Endothelial cell of umbilical vein (primary cell): Measurements from ENCODE around the gene MBOAT1. TPM values are rescaled to one million over a fixed set of nuclear protein-coding genes. Genes with fewer than 3 reads are reported as not detected.

ENCODE experiments used
- BruUV-seq: library from RNA; stranded (reverse); fragments of 400-500 nt; replicated peaks from 2 replicates; lab custom pipeline; 2021; lab: Mats Ljungman, UMichigan
- CTCF ChIA-PET: fragments of 300-600, 350-600 bp; sonication (Branson Sonifier 250); formaldehyde crosslinking; loops from one replicate; lab custom pipeline; 2021; ENCODE audit warnings: antibody characterized with exemption, inconsistent platforms; lab: Charles Lee
- POLR2A ChIA-PET: fragments of 300-600, 350-600 bp; sonication (Branson Sonifier 250); formaldehyde crosslinking; loops from one replicate; lab custom pipeline; 2021; ENCODE audit warnings: antibody characterized with exemption, inconsistent platforms; lab: Charles Lee
- DNase-seq: peaks from one replicate; pipeline ENCODE4 v3.0.0-alpha.2; 2011; ENCODE audit warnings: low read depth, low spot score
- FAIRE-seq: peaks from 2 replicates; lab custom pipeline; 2011; peaks lifted over from hg19 to GRCh38; lab: Jason Lieb, UNC
- H2AFZ ChIP-seq: 2 replicates; pipeline ENCODE4 v1.6.0; 2012; ENCODE audit warnings: low read depth, low read length, control low read depth, inconsistent platforms
- H3K27ac ChIP-seq: 2 replicates; pipeline ENCODE4 v1.5.1; 2011; ENCODE audit warnings: low read depth, mild to moderate bottlenecking, control low read depth, low read length, moderate library complexity; ENCODE audit not compliant: insufficient read depth
- H3K27me3 ChIP-seq, 2 experiments: 2 replicates each; pipeline versions ENCODE4 v1.6.0 to v1.6.1; 2011; ENCODE audit warnings: low read length in 2 of 2, mixed read lengths in 1 of 2; ENCODE audit not compliant: control insufficient read depth in 2 of 2, insufficient read depth in 2 of 2
- H3K36me3 ChIP-seq, 2 experiments: 2 replicates in 1 of 2; 3 replicates in 1 of 2; pipeline ENCODE4 v1.5.1; 2011; ENCODE audit warnings: low read length in 2 of 2, mild to moderate bottlenecking in 1 of 2, moderate library complexity in 1 of 2; ENCODE audit not compliant: control insufficient read depth in 2 of 2, insufficient read depth in 2 of 2; ENCODE audit errors: extremely low read depth in 1 of 2
- H3K4me1 ChIP-seq: 3 replicates; pipeline ENCODE4 v1.5.1; 2011; ENCODE audit warnings: mild to moderate bottlenecking, low read length; ENCODE audit not compliant: control insufficient read depth, insufficient read depth; ENCODE audit errors: extremely low read depth
- H3K4me2 ChIP-seq: 2 replicates; pipeline ENCODE4 v1.6.1; 2011; ENCODE audit warnings: low read length, control low read depth, mixed read lengths; ENCODE audit not compliant: insufficient read depth
- H3K4me3 ChIP-seq, 3 experiments: fragments of 200-600 bp in 1 of 3; sonication (generic), shearing (Covaris generic) in 1 of 3; replicated peaks in 1 of 3; 2 replicates each; pipeline ENCODE4 v1.5.1; 2011 to 2016; ENCODE audit warnings: control low read depth in 3 of 3, low read length in 3 of 3, mild to moderate bottlenecking in 2 of 3, inconsistent platforms in 1 of 3, low read depth in 1 of 3, moderate library complexity in 1 of 3; ENCODE audit not compliant: insufficient read depth in 1 of 3
- H3K79me2 ChIP-seq: 2 replicates; pipeline ENCODE4 v1.6.0; 2012; ENCODE audit warnings: low read length, inconsistent platforms; ENCODE audit not compliant: control insufficient read depth, insufficient read depth
- H3K9ac ChIP-seq: replicated peaks from 2 replicates; pipeline ENCODE3; 2011; ENCODE audit warnings: low read length, control low read depth; ENCODE audit not compliant: insufficient read depth; ENCODE audit errors: extremely low read depth
- H3K9me1 ChIP-seq: replicated peaks from 3 replicates; pipeline ENCODE4 v1.6.0; 2011; ENCODE audit warnings: mild to moderate bottlenecking, low read length; ENCODE audit not compliant: control insufficient read depth, insufficient read depth; ENCODE audit errors: extremely low read depth
- H3K9me3 ChIP-seq: replicated peaks from 2 replicates; pipeline ENCODE4 v1.5.1; 2012; ENCODE audit warnings: low read length, inconsistent platforms; ENCODE audit not compliant: control insufficient read depth, insufficient read depth
- H4K20me1 ChIP-seq: replicated peaks from 2 replicates; pipeline ENCODE3; 2011; ENCODE audit warnings: mild to moderate bottlenecking, low read length; ENCODE audit not compliant: control insufficient read depth, insufficient read depth; ENCODE audit errors: extremely low read depth
- CTCF ChIP-seq, 2 donors: IDR thresholded peaks; 1 replicate in 1 of 2; 2 replicates in 1 of 2; pipeline ENCODE4 v1.5.1; 2011; ENCODE audit warnings: low read length in 2 of 2, mild to moderate bottlenecking in 2 of 2, moderate library complexity in 2 of 2, control low read depth in 1 of 2, inconsistent platforms in 1 of 2, low read depth in 1 of 2; ENCODE audit not compliant: insufficient read depth in 1 of 2; ENCODE audit errors: extremely low read depth in 1 of 2
- EZH2 ChIP-seq: IDR thresholded peaks from 2 replicates; pipeline ENCODE4 v1.6.1; 2012; ENCODE audit warnings: borderline replicate concordance, low read depth, mild to moderate bottlenecking, moderate library complexity, low read length, inconsistent platforms; ENCODE audit not compliant: severe bottlenecking
- FOS ChIP-seq: IDR thresholded peaks from 2 replicates; pipeline ENCODE4 v1.6.1; 2011; ENCODE audit warnings: mild to moderate bottlenecking, low read length, moderate library complexity, borderline replicate concordance; ENCODE audit not compliant: insufficient read depth
- GATA2 ChIP-seq: IDR thresholded peaks from 2 replicates; pipeline ENCODE4 v1.7.0; 2011; ENCODE audit warnings: low read depth, mild to moderate bottlenecking, moderate library complexity, mixed read lengths, low read length; ENCODE audit not compliant: insufficient read length, insufficient read depth
- JUN ChIP-seq: IDR thresholded peaks from 2 replicates; pipeline ENCODE4 v1.6.1; 2011; ENCODE audit warnings: borderline replicate concordance, low read depth; ENCODE audit not compliant: insufficient read length, insufficient read depth
- MAX ChIP-seq: IDR thresholded peaks from 2 replicates; pipeline ENCODE4 v1.6.1; 2011; ENCODE audit not compliant: insufficient read depth, insufficient read length
- MYC ChIP-seq: IDR thresholded peaks from one replicate; pipeline ENCODE4 v1.6.1; 2011; ENCODE audit warnings: mild to moderate bottlenecking, low read depth, low read length
- POLR2A ChIP-seq: IDR thresholded peaks from 2 replicates; pipeline ENCODE4 v1.6.1; 2012; ENCODE audit warnings: low read depth, mild to moderate bottlenecking, control low read depth, low read length
- POLR2AphosphoS5 ChIP-seq: IDR thresholded peaks from 2 replicates; pipeline ENCODE4 v1.6.1; 2012; ENCODE audit warnings: low read depth, mild to moderate bottlenecking, control low read depth, low read length, moderate library complexity; ENCODE audit not compliant: insufficient read depth
- dilution Hi-C: fragments of 300-500 bp; cut with MboI; formaldehyde crosslinking; loops from one replicate; pipeline ENCODE4 v1.15.0; 2019; ENCODE audit warnings: low sequenced_read_pairs; ENCODE audit not compliant: extremely low pct_ligation_motif_present
- intact Hi-C: fragments of 100-400 bp; cut with micrococcal nuclease; formaldehyde crosslinking; loops from one replicate; pipeline ENCODE4 v1.10.0; 2022
- polyA plus RNA-seq, 4 experiments: library from polyadenylated mRNA; depleted of rRNA in 3 of 4; stranded (reverse) in 3 of 4; unstranded in 1 of 4; fragments of >200 nt; gene quantifications; 2 replicates each; pipeline versions ENCODE4 v1.2.1 to v1.2.3, GENCODE V29; 2011 to 2012; ENCODE audit warnings: missing spikeins in 1 of 4
- total RNA-seq: library from RNA; stranded (reverse); gene quantifications from 2 replicates; pipeline ENCODE4 v1.2.3, GENCODE V29; 2021

Gene MBOAT1
- total and polyA plus RNA-seq, 2 donors (not counting 3 experiments of a cell fraction or from before 2014, with no cell fraction given) = 2.1 to 5.4 TPM

- BruUV-seq = no TSS peak
- H3K79me2 ChIP-seq = no peaks in the 10 kb centered on the region
- ChIA-PET CTCF (no interaction called here), POLR2A (no interaction called here)
- H3K4me3 ChIP-seq = no peak overlapping the region
- no peaks in the 10 kb centered on the region for H3K36me3 ChIP-seq
- no peaks in the 10 kb centered on the region for H4K20me1 ChIP-seq
- no peak overlapping the region for H3K27ac ChIP-seq
- no peaks in the 10 kb centered on the region for H3K9me3 ChIP-seq
- no peak for FAIRE-seq
- TF ChIP-seq POLR2AphosphoS5 = no peak
- TF ChIP-seq POLR2A = no peak
- no peak overlapping the region for H3K4me2 ChIP-seq
- DNase-seq = no peak
- no peaks in the 10 kb centered on the region for H3K9me1 ChIP-seq
- no peak overlapping the region for H2AFZ ChIP-seq
- intact Hi-C loops (no loop called here), dilution Hi-C loops (no loop called here)
- no peaks in the 10 kb centered on the region for H3K27me3 ChIP-seq
- no peak overlapping the region for H3K9ac ChIP-seq
- no peaks in the 10 kb centered on the region for H3K4me1 ChIP-seq
These were observed 53.6 kb downstream of the MBOAT1 start for GRCh38 chr6:20158676-20159075.

- dilution Hi-C loops (no loop called here), intact Hi-C loops (no loop called here)
- TF ChIP-seq POLR2A = no peak
- no peak for TF ChIP-seq EZH2
- TF ChIP-seq MYC = no peak
- no peak for TF ChIP-seq FOS
- TF ChIP-seq POLR2AphosphoS5 = no peak
- no peak for TF ChIP-seq CTCF (IDR thresholded peaks at IDR 0.05; ENCODE audit: extremely low read depth in 1 of 2, insufficient read depth in 1 of 2, low read depth in 1 of 2, low read length in 2 of 2)
- no peak for TF ChIP-seq GATA2
- no peak for TF ChIP-seq MAX
- no peak for TF ChIP-seq JUN
- BruUV-seq = no TSS peak
- DNase-seq (no peak), FAIRE-seq (no peak)
- Histone ChIP-seq H3K9ac (no peak overlapping the region), H3K4me2 (no peak overlapping the region), H3K4me1 (no peaks in the 10 kb centered on the region), H3K27me3 (no peaks in the 10 kb centered on the region), H4K20me1 (no peaks in the 10 kb centered on the region), H3K9me1 (no peaks in the 10 kb centered on the region), H3K27ac (no peak overlapping the region), H3K79me2 (no peaks in the 10 kb centered on the region), H3K9me3 (no peaks in the 10 kb centered on the region), H3K36me3 (no peaks in the 10 kb centered on the region), H3K4me3 (no peak overlapping the region), H2AFZ (no peak overlapping the region)
- ChIA-PET CTCF (no interaction called here), POLR2A (no interaction called here)
These were observed 55.4 kb downstream of the MBOAT1 start for GRCh38 chr6:20156824-20157223.
